Measurements from ENCODE around the gene CCL24. TPM values are rescaled to one million over a fixed set of nuclear protein-coding genes. Genes with fewer than 3 reads are reported as not detected.
"Not testable (repeated sequence)": the region's sequence is repeated elsewhere in the genome, so short reads cannot be mapped to it uniquely, and the experiment has no call there.

Gene CCL24
- total RNA-seq, 4 donors from 2014 or later, result 1.8 to 6.0 (median 2.2) TPM; not detected in 1

DNA sequence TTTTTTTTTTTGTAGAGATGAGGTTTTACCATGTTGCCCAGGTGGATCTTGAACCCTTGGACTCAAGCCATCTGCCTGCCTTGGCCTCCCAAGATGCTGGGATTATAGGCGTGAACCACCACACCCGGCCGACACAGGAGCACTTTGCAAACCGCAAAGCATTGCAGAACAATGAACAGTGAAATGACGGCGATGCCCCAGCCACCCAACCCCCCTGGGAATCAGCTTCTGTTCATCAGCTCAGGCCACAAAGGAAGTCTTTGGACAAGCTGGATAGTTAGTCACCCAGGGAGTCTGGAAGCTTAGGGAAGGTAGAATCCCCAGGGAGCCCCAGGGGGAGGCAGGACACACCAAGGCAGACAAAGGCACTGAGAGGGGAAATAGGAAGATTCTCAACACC lies 16.1 kb upstream of the CCL24 start:
- TF ChIP-seq POLR2AphosphoS5 (IDR thresholded peaks at IDR 0.05), result peak in 1 of 3 donors; percentile 8
- H3K4me3 ChIP-seq; H3K4me1 ChIP-seq; H3K9me3 ChIP-seq; H3K36me3 ChIP-seq; intact Hi-C loops (cut with DNase I; ENCODE audit: low total_unique reads); in situ Hi-C loops (cut with MboI; ENCODE audit: low pct_ligation_motif_present in 1 of 4, low pct_unique_long_range_greater_than_20kb in 1 of 4, low sequenced_read_pairs in 3 of 4); H3K27me3 ChIP-seq: not testable (repeated sequence)
- DNase-seq, result peak; percentile 83
- peak overlapping the region in 2 of 4 donors; percentile 20 to 59 for H3K27ac ChIP-seq
- WGBS, 2 donors (ENCODE audit: low coverage in 1 of 2), result 52% methylated on average over 6 of the region's 6 CpGs; no CpG with 5 or more reads in 1 of the 2 donors

DNA sequence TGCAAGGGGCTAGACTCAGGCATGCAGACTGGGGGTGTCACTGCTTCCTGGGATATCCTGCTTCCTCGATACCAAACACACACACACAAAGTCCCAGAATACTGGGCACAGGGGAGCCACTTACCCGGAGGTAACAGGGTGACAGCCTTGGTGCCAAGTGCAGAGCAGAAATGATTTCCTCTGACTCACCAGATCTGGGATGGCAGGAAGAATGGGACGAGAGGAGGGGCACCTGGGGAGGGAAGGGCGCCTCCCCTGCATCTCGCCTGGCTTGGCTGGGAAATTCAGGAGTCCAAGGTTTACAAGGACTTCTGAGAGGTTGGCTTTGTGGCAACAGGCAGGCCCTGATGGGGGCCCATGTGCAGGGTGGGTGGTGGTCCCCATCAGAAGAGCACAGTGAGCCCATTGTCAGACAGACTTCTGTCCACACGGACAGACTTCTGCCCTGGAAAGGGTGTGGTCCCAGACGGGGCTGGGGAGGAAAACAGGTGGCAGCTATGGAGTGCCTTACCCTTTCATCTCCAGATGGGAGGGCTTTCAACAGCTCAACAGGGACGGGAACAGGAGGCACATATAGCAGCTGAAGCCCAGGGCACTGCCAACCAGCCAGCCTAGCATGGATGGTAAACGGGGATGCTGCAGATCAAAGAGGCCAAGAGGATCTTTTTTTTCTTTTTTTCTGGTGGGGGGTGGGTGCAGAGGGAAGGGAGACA lies 9.7 kb upstream of the CCL24 start:
- 31% methylated on average over 9 of the region's 9 CpGs; no CpG with 5 or more reads in 1 of the 2 donors for WGBS, 2 donors (ENCODE audit: low coverage in 1 of 2)

DNA sequence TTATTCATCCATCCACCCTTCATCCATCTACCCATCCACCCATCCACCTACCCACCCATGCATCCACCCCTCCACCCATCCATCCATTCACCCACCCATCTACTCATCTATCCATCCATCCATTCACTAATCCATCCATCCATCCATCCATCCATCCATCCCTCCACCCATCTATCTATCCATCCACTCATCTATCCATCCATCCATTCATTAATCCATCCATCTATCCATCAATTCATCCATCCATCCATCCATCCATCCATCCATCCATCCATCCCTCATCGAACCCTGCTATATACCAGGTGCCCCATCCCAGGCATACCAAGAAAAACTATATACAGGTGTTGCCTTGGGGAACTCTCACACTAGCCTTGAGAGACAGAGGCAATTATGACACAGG lies 7.1 kb upstream of the CCL24 start:
- intact Hi-C loops (cut with DNase I; ENCODE audit: low total_unique reads), result no loop called here
- Histone ChIP-seq H3K9me3 (no peaks in the 10 kb centered on the region), H3K27ac (no peak overlapping the region), H3K4me1 (no peaks in the 10 kb centered on the region), H3K4me3 (no peak overlapping the region), H3K27me3 (no peaks in the 10 kb centered on the region), H3K36me3 (no peaks in the 10 kb centered on the region)
- in situ Hi-C loops (cut with MboI; ENCODE audit: low pct_ligation_motif_present in 1 of 4, low pct_unique_long_range_greater_than_20kb in 1 of 4, low sequenced_read_pairs in 3 of 4), result no loop called here
- WGBS, 2 donors (ENCODE audit: low coverage in 1 of 2), result 96% methylated on average over 1 of the region's 1 CpG; no CpG with 5 or more reads in 1 of the 2 donors
- DNase-seq, result no peak
- TF ChIP-seq, protein P1, sequence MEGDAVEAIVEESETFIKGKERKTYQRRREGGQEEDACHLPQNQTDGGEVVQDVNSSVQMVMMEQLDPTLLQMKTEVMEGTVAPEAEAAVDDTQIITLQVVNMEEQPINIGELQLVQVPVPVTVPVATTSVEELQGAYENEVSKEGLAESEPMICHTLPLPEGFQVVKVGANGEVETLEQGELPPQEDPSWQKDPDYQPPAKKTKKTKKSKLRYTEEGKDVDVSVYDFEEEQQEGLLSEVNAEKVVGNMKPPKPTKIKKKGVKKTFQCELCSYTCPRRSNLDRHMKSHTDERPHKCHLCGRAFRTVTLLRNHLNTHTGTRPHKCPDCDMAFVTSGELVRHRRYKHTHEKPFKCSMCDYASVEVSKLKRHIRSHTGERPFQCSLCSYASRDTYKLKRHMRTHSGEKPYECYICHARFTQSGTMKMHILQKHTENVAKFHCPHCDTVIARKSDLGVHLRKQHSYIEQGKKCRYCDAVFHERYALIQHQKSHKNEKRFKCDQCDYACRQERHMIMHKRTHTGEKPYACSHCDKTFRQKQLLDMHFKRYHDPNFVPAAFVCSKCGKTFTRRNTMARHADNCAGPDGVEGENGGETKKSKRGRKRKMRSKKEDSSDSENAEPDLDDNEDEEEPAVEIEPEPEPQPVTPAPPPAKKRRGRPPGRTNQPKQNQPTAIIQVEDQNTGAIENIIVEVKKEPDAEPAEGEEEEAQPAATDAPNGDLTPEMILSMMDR (IDR thresholded peaks at IDR 0.05), result no peak
- TF ChIP-seq EP300 (IDR thresholded peaks at IDR 0.05; ENCODE audit: low read depth) (no peak), POLR2AphosphoS5 (IDR thresholded peaks at IDR 0.05) (no peak), POLR2A (IDR thresholded peaks at IDR 0.05) (no peak)

More for the DNA sequence above, 9.7 kb upstream of the CCL24 start:
- peak; percentile 25 for DNase-seq
- H3K4me1 ChIP-seq, result no peaks in the 10 kb centered on the region
- intact Hi-C loops (cut with DNase I; ENCODE audit: low total_unique reads), result no loop called here
- in situ Hi-C loops (cut with MboI; ENCODE audit: low pct_ligation_motif_present in 1 of 4, low pct_unique_long_range_greater_than_20kb in 1 of 4, low sequenced_read_pairs in 3 of 4), result no loop called here
- no peaks in the 10 kb centered on the region for H3K27me3 ChIP-seq
- no peak overlapping the region for H3K4me3 ChIP-seq
- TF ChIP-seq EP300 (IDR thresholded peaks at IDR 0.05; ENCODE audit: low read depth) (no peak), POLR2A (IDR thresholded peaks at IDR 0.05) (no peak), POLR2AphosphoS5 (IDR thresholded peaks at IDR 0.05) (peak in 2 of 3 donors; percentile 36 to 41)
- TF ChIP-seq, protein P1 (IDR thresholded peaks at IDR 0.05), result no peak
- H3K27ac ChIP-seq, result peak overlapping the region in 1 of 4 donors; percentile 34
- H3K36me3 ChIP-seq, result no peaks in the 10 kb centered on the region
- H3K9me3 ChIP-seq, result no peaks in the 10 kb centered on the region

DNA sequence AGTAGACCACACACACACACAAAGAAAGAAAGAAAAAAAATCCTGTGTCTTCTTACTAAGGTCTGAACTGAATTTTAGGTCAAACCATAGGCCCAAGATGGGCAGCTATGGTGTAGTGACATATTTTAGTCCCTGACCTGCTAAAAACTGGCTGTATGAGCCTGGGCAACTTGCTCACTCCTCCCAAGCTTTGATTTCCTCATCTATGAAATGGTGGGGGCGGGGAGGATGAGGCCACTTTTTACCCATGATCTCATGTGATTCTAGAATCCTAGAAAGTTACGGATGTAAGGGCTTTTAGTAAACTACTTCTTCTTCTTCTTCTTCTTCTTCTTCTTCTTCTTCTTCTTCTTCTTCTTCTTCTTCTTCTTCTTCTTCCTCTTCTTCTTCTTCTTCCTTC lies 6.1 kb upstream of the CCL24 start:
- Histone ChIP-seq H3K27ac (no peak overlapping the region), H3K4me3 (no peak overlapping the region), H3K27me3 (no peaks in the 10 kb centered on the region), H3K9me3 (no peaks in the 10 kb centered on the region), H3K36me3 (no peaks in the 10 kb centered on the region), H3K4me1 (no peaks in the 10 kb centered on the region)
- intact Hi-C loops (cut with DNase I; ENCODE audit: low total_unique reads) (no loop called here), in situ Hi-C loops (cut with MboI; ENCODE audit: low pct_ligation_motif_present in 1 of 4, low pct_unique_long_range_greater_than_20kb in 1 of 4, low sequenced_read_pairs in 3 of 4) (no loop called here)
- TF ChIP-seq EP300 (IDR thresholded peaks at IDR 0.05; ENCODE audit: low read depth) (no peak), POLR2A (IDR thresholded peaks at IDR 0.05) (no peak), POLR2AphosphoS5 (IDR thresholded peaks at IDR 0.05) (no peak)
- TF ChIP-seq, protein P1 (IDR thresholded peaks at IDR 0.05), result no peak
- WGBS, 2 donors (ENCODE audit: low coverage in 1 of 2), result 64 to 77% methylated on average over 2 of the region's 2 CpGs
- peak; percentile 26 for DNase-seq

Data from transverse colon (tissue), 4 donors.